ENCODE measurements around the gene ARHGAP23.
"Not testable (repeated sequence)": the region's sequence is repeated elsewhere in the genome, so short reads cannot be mapped to it uniquely, and the experiment has no call there.

ARHGAP23 gene

DNA sequence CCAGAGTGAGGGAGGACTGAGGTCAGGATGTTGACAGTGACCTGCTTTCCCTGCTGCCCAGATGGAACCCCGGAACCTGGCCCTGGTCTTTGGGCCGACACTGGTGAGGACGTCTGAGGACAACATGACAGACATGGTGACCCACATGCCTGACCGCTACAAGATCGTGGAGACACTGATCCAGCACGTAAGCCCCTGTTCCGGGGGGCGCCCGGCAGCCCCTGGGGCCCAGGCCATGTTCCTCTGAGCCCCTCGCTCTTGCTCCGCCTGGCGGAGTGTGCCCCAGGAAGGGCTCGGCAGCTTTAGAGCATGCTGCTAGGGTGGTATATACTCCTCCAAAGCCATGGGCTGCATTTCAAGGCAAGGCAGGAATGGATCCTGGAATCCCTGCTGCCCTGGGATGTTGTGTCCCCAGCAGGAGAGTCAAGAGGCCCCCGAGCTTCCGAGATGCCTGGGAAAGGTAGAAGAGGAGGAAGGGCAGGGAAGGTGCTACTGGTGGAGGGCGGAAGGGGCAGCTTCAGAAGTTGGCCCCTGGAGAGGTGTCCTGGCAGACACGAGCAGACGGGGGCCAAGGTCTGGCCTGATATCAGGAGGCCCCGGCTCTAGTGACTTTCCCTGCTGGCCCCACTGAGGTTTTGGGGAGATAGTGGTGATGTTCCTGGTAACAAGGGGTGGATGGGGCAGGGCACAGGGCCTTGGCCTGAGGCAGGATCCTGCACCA, 63.2 kb downstream of the ARHGAP23 start:
- not testable (repeated sequence) for DNase-seq

DNA sequence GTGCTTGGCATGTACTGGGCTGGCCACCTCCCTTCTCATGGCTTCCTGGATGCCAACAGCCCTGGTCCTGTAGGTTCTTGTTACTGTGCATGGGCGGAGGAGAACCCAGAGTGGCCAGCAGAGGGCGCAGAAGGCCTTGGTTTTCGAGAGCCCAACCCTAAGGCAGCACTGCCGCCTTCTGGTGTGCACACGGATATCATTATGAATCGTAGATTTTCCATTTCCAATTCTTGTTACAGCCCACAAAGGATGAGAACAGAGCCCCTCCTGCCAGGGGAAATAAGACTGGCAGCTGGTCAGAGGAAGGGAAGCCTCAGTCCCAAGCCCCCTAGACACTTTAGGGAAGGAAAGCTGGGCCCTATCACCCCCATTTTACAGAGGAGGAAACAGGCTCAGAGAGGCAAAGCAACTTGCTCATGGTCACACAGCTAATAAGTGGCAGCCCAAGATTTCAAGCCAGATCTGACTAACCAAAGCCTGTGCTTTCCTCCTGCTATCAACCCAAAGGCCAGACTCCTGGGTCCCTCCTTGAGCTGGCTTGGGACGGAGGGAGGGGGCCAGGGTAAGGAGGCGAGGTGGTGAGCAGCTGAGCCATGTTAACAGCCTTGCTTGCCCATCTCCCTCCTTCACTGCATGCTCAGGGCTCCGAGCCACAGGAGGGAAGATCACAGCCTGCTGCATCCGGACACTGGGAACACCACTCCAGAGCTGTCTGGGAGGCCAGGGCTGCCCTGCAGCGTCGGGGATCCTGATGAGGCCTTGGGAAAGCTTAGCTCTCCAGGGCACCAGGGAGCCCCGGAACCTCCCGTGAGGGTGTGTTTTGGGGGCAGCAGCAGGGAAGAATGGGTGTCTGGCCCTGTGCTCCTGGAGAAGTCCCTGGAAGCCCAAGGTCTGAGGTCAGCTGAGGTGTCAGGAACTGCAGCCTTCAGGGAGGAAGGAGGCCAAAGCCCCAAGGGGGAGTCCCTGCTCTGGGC, 64.1 kb downstream of the ARHGAP23 start:
- DNase-seq, result peak; percentile 94

DNA sequence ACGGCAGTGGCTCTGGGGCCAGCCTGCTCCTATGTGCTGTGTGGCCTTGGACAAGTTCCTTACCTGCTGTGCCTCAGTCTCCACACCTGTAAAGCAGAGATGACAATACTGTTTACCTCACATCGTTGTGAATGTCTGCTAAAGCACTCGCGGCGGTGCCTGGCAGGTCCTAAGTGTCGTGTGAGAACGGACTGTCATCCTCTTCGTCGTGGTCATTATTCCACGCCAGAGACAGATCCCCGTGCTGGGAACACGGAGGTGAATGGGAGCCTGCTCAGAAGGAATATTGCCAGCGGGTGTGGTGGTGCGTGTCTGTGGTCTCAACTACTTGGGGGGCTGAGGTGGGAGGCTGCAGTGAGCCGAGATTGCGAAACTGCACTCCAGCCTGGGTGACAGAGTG, 65.9 kb downstream of the ARHGAP23 start:
- not testable (repeated sequence) for DNase-seq

DNA sequence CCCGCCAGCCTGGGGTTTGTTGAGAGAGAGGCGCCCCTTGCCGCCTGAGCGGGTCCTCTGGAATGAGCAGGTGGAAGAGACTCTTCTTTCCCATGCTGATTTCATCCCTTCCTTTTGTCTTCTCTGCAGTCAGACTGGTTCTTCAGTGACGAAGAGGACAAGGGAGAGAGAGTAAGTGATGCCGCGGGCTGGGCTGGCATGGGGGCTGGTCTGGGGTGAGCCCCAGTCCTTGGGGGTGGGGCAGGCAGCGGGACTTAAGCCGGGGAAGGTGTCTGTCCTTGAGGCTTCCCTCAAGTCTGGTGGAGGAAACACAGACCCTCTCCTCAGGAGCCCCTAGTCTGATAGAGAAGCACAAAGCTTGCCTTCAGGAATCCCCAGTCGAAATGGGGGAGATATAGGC, 69.4 kb downstream of the ARHGAP23 start:
- not testable (repeated sequence) for DNase-seq

DNA sequence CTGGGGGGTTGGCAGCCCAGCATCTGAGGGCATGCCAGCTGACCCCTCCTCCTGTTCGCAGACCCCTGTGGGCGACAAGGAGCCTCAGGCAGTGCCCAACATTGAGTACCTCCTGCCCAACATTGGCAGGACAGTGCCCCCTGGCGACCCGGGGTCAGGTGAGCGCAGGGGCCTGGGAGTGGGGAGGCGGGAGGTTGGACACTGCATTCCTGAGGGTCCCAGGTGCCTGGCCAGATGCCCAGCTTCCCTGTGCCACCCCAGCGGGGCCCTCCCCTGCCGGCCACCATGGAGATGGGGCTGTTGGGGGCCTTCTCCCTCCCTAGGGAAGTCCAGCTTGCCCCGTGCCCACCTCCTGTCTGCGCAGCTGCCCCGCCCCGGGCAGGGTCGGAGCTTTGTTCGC, 70.1 kb downstream of the ARHGAP23 start:
- DNase-seq, result no peak

DNA sequence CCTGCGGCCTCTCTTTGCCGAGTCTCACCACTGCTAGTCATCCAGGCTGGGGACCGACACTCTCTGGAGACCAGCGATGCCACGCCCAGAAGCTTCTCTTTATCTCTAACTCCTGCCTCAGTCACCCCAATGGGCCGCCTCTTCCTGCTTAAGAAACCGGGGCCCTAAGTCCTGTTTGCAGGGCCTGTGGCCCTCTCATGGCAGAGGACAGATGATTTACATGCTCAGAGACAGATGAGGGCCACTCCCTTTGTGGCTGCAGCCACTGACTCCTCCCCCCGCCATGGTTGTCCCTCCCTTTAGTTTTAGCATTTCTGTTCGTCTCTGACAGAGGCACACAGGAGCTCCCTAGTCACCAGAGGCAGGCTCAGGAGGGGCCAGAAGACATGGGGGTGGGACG, 71.0 kb downstream of the ARHGAP23 start:
- not testable (repeated sequence) for DNase-seq

DNA sequence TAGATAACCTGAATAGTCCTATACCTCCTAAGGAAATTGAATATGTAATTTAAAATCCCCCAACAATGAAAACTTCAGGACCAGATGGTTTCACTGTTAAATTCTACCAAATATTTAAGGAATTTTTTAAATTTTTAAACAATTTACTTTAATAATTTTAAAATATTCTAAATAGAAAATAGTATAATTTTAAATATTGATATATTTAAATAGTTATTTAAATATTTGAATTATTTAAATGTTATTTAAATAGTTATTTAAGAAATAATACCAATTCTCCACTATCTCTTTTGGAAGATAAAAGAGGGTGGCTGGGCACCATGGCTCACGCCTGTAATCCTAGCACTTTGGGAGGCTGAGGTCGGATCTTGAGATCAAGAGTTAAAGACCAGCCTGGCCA, 73.5 kb downstream of the ARHGAP23 start:
- not testable (repeated sequence) for DNase-seq

DNA sequence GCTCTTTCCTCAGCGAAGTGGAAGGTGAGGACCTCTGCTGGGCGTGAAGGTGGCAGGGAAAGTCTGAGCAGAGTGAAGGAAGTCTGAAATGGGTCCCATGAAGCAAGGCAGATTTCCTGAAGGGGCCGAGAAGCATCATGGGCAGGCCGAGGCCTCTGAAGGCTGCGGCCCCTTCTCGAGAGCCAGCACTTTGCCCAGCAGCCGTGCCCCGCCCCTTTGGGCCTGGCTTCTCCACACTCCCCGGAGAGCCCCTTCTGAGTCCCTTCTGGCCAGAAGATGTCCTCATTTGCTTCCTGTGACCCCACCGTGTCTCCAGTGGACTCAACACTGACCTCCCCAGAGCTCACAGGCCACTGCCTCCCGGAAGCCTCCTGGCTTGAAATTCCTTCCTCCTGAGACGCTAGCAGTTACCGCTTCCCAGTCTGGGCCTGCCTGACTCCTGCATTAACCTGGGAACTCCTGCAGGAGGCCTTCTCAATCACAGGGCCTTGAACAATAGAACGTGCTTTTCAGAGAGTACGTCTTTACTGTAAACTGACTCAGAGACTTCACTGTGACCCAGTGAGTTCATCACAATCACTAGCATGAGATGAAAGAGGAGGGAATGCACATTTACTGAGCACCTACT, 75.1 kb downstream of the ARHGAP23 start:
- DNase-seq, result not testable (repeated sequence)

DNA sequence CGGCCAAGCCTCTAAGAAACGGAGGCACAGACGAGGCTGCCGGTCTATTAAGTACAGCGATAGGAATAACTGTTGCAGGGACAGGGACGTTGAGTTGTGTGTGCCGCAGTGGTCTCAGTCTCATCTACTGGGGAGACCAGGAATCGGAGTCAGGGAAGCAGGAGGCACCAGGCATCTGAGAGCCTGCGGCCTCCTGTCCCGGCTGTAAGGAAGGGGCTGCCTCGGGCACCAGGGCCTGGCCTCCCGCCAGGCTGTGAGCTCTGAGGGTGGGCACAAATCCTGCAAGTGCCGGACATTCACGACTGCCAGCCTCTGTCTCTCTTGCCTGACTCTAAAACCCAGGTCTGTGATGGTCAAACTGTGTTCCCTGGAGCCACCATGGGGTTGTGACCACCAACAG, 76.0 kb downstream of the ARHGAP23 start:
- no peak for DNase-seq

DNA sequence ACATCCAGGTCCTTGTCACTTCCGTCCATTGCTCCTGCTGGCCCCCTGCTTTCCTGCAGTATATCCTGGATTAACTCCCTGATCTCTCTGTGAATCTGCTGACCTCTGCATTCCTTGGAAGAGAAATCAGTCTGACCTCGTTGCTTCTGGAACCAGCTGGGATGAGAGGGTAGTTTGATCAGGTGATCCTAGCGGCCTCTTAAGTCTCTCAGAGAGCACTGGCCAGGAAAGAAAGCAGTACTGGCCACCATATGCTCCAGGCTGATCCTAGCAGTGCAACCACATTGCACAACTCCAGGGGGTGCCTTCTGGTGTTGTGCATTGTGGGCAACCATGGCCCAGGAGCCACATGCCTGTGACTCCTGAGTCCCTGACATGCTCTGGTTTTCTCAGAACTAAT, 79.2 kb downstream of the ARHGAP23 start:
- DNase-seq, result no peak

DNA sequence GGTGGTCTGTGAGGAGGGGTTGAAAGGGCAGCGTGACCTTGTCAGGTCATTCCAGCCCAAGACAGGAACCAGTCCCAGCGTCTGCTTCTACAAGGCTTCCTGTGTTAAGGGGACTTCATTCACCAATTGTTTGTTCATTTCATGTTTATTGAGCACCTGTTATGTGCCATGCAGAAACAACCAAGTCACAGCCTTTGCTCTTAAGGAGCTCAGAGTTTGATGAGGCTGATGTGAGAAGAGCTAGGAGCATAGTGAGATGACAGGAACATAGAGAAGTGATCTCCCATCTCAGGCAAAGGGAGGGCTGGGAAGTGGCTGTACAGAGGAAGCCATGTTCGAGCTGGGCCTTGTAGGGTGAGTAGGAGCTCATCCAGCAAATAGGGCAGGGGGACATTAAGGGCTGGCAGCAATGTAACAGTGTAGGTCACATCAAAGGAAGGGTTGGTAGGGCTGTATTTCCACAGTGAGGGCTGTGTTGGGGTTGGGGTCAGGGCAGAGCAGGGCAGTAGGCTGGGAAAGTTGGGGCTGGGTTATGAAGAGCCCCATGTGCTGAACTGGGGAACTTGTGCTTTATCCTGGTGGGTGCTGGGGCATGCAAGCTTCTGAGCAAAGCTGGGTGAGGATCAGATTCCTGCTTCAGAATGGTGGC, 79.8 kb downstream of the ARHGAP23 start:
- no peak for DNase-seq

DNA sequence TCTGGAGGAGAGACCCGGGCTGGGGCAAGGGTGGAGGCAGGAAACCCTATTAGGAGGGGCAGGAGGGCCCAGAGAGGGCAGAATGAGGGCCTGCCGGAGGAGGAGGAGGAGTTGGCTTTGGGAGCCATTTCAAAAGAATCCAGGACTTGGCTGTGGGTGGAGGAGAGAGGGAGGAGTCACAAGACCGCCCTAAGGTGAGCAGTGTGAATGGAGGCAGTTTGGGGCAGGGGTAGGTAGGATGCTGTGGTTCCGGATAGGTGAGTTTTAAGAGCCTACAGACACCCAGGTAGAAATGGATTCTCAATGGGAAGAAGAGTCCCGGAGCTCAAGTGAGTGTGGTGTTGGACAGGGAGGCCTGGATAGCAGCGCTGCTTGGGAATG, 80.3 kb downstream of the ARHGAP23 start:
- DNase-seq, result no peak

DNA sequence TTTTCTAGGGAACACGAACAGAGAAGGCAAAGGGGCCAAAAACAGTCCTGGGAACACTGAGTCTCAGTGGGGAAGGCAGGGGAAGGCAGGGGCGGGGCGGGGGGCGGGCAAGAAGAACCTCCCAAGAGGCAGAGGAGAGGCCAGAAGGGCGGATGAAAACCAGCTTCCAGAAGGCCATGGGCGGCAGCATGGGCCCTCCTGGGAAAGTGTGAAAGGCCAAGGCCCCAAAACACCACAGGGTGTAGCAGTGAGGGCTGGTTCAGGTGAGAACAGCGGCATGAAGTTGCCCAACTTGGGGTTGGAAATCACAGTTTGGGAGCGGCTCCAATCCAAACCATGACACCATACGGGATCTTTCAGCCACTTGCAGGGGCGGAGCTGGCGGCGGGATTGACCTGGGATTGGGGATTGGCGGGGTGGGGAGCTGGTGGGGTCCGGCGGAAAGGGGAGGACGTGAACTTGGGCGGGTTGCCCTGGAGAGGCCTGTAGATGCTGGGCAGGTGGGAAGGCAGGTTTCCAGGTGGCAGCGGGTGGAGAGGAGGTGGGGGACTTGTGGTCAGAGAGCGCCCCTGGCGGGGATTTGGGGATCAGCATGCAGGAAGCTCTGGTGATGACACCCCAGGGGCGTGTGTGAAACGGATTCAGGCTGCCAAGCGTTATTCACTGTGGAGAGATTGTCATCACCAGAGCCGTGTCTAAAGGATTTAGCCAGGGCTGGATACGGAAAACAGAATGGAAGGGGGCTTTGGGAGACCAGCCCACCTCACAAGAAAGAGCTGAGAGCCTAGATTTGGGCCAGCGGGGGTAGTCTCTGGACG, 80.9 kb downstream of the ARHGAP23 start:
- DNase-seq, result peak; percentile 78

DNA sequence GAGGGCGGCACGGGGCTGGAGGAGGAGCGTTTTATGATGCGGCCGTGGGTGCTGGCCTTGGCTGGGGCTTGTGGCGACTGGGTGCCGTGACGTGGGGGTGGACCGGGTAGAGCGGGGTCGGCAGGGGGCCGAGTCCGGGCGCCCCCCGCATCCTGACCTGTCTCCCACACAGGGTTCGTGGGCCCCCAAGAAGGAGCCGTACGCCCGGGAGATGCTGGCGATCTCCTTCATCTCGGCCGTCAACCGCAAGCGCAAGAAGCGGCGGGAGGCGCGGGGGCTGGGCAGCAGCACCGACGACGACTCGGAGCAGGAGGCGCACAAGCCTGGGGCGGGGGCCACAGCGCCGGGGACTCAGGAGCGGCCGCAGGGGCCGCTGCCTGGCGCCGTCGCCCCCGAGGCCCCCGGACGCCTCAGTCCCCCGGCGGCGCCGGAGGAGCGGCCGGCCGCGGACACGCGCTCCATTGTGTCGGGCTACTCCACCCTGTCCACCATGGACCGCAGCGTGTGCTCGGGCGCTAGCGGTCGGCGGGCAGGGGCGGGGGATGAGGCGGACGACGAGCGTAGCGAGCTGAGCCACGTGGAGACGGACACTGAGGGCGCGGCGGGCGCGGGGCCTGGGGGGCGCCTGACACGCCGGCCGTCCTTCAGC, 81.6 kb downstream of the ARHGAP23 start:
- no peak for DNase-seq

DNA sequence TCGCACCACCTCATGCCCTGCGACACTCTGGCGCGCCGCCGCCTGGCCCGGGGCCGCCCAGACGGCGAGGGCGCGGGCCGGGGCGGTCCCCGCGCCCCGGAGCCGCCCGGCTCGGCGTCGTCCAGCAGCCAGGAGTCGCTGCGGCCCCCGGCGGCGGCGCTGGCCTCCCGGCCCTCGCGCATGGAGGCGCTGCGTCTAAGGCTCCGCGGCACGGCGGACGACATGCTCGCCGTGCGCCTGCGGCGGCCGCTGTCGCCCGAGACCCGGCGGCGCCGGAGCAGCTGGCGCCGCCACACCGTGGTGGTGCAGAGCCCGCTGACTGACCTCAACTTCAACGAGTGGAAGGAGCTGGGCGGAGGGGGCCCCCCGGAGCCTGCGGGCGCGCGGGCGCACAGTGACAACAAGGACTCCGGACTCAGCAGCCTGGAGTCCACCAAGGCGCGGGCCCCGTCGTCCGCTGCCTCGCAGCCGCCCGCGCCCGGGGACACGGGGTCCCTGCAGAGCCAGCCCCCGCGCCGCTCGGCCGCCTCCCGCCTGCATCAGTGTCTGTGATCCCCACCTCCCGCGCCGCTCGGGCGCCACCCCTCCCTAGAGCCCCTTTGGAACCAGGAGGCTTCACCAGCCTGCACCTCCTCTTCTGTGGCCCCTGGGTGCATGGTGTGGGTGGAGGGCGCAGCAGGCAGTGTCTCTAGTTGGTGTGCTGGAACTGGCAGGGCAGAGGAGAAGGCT, 82.3 kb downstream of the ARHGAP23 start:
- DNase-seq, result no peak

DNA sequence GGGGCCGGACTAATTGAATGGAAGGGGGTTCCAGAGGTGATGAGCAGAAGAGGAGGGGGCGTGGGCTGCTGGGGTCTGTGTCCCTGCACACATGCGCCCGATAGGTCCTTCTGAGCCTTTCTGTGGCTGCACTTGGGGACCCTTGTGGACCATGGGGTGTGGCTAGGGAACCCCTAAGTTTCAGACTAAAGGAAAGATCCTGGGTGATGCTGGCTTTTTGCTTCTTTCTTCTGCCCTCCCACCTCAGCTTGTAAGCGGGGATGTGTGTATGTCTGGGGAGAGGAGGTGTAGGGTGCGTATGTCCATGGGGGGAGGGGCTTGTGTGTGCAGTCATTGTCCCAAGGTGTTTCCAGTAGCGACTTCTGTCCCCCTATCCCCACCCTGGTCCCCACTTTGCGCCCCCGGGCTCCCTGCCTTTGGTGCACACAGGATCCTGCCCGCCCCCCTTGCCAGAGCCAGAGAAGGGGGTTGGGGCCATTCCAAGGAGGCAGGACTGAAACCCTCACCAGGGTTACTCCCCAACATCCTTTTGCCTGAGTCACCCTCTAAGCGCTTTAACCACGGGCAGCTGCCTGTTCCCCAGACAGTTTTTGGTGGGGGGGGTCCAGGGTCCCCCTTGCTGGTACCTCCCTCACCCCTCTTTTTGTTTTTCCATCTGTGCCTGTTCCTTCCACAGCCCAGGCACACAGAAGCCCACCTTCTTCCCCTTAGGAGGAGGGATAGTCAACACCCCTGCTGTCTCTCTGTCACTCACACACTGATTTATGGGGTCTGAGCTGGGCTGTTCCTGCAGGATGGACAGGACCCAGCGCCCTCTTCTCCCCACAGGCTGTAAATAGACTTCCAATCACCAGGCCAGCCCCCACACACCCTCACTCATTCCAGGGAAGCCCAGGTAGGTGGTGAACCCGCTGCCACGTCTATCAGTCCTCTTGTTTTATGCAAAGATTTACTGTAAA, 83.2 kb downstream of the ARHGAP23 start:
- DNase-seq, result no peak

DNA sequence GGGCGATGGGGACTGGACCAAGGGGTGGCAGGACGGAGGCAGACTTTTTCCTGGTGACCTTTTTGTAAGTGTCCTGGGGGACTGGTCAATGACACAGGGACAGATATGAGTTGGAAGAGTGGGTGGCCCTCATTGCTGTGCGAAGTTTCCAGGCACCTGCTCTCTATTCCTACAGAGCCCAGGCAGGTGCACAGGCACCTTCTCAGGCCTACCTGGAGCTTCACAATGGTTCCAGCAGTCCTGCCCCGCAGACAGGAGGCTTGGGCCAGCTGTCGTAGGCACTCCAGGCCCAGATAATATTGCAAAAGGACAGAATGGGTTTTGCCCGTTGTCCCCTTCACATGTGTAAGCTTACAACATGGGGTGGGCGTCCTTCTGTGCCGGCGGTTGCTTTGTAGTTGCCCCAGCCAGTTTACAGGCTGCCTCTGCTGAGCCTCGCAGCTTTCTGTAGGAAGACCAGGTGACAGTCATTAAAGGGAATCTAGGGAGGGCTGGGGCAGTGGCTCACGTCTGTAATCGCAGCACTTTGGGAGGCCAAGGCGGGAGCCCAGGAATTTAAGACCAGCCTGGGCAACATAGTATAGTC, 84.3 kb downstream of the ARHGAP23 start:
- DNase-seq, result no peak

DNA sequence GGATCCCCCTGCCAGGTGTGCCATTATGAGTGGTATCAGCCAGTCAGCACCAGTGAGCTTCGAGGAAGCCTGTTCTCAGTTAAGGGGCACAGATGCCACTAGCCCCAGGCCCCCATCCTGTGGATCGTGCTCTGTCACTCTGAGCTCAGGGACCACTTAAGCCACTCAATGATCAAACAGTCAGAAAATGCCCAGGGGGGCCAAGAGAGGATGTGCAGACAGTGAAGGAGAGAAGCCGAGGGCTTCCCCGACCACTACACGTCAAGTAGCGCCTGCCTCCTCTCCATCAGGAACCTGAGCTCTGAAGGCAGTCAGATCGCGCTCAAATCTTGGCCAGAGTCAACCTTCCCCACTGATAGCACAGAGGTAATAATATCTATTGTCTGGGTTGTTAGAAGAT, 98.3 kb downstream of the ARHGAP23 start:
- DNase-seq, result not testable (repeated sequence)

DNA sequence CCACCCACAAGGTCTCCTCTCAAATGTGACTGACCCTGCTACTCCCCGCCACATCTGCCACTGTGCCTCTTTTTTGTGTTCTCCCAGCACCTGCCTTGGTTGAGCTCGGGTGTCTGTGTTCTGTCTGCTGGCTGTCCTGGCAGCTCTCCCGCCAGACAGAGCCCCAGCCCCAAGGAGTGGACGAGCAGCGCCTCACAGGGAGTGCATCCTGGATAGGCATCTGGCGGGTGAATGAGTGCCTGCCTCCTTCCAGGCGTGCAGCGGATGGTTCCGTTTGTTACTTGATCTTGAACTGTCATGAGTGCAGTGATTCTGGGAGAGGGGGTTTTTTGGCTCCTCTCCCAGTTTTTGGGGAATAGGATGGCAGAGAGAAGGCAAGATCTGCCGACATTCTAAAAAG, 99.9 kb downstream of the ARHGAP23 start:
- not testable (repeated sequence) for DNase-seq
